Gastrocnemius medialis (tissue), 4 donors: ENCODE measurements around the gene EDEM3.

Experiments
- POLR2A ChIP-seq, 2 donors: fragments of 450-650 bp; IDR thresholded peaks; one replicate each; pipeline ENCODE4 v1.6.1; 2017; ENCODE audit warnings: antibody characterized with exemption in 2 of 2, mild to moderate bottlenecking in 2 of 2, moderate library complexity in 2 of 2
- TF ChIP-seq, protein P1 (sequence below), 5 experiments: fragments of 450-650 bp in 3 of 5; fragments of 200-600 bp in 2 of 5; sonication (generic) in 2 of 5; IDR thresholded peaks in 4 of 5; conservative IDR thresholded peaks in 1 of 5; 1 replicate in 4 of 5; 2 replicates in 1 of 5; pipeline ENCODE4 v1.5.1; 2016 to 2019; ENCODE audit warnings: antibody characterized with exemption in 5 of 5, mild to moderate bottlenecking in 3 of 5, moderate library complexity in 3 of 5

DNA sequence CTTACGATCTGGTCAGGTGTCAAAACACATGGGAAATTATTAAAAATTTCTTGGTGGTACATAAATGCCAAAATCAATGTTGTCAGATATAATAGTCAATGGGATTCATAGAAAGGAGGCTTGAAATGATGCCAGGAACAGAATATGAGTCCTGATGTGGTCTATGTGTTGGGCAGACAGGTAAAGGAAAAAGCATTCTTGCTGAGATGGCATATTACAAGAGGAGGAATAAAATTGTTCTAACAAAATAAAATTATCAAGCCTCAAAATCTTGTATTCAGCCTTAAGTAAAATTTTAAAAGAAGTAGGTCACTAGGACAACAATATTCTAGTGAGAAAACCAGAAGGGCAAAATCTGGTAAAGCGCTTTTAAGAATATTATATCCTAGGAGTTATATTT, 30.9 kb upstream of the EDEM3 start:
- TF ChIP-seq, protein P1, sequence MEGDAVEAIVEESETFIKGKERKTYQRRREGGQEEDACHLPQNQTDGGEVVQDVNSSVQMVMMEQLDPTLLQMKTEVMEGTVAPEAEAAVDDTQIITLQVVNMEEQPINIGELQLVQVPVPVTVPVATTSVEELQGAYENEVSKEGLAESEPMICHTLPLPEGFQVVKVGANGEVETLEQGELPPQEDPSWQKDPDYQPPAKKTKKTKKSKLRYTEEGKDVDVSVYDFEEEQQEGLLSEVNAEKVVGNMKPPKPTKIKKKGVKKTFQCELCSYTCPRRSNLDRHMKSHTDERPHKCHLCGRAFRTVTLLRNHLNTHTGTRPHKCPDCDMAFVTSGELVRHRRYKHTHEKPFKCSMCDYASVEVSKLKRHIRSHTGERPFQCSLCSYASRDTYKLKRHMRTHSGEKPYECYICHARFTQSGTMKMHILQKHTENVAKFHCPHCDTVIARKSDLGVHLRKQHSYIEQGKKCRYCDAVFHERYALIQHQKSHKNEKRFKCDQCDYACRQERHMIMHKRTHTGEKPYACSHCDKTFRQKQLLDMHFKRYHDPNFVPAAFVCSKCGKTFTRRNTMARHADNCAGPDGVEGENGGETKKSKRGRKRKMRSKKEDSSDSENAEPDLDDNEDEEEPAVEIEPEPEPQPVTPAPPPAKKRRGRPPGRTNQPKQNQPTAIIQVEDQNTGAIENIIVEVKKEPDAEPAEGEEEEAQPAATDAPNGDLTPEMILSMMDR (IDR thresholded peaks at IDR 0.05 in 4 of 5, conservative IDR thresholded peaks at IDR 0.05 in 1 of 5): no peak
- TF ChIP-seq POLR2A (IDR thresholded peaks at IDR 0.05): no peak
